ENCODE data around the gene ITPR2.

DNA sequence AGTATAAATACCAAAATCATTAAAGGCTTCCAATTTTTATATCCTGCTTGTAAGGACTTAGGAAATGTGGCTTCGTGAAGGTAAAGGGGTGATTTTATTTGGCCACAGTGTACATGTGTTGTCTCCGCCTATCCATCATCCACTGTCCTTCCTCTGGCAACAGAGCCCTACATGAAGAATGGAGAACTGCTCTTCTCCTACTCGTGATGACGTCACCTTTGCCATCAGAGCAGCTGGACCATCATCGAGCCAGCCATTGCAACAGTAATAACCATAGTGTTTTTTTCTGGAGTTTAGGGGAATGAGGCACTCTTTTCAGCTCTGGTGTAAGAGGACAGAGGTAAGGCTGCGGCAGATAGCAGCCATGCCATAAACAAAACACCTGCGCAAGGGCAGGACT is 19.2 kb downstream of the ITPR2 start:
- TF ChIP-seq CTCF (IDR thresholded peaks at IDR 0.05; ENCODE audit: low read length) (no peak), EZH2phosphoT487 (IDR thresholded peaks at IDR 0.05; ENCODE audit: low read length) (no peak), EZH2 (optimal IDR thresholded peaks at IDR 0.05; ENCODE audit: low read depth, low read length) (no peak)

All from MM.1S (cell line).